Nephron (organoid): ENCODE data around the gene CRISP3.

Experiments
- H3K27ac Mint-ChIP-seq, 3 experiments: 2 replicates each; pipeline ENCODE4 v1.8.0; 2020; ENCODE audit warnings: mixed read lengths in 3 of 3, mild to moderate bottlenecking in 2 of 3, moderate library complexity in 1 of 3
- H3K27me3 Mint-ChIP-seq: 2 replicates; pipeline ENCODE4 v1.8.0; 2021; ENCODE audit warnings: low read depth, mild to moderate bottlenecking, moderate library complexity, mixed read lengths
- H3K36me3 Mint-ChIP-seq: 2 replicates; pipeline ENCODE4 v1.8.0; 2020; ENCODE audit warnings: low read depth, mixed read lengths
- H3K4me1 Mint-ChIP-seq: 2 replicates; pipeline ENCODE4 v1.8.0; 2020; ENCODE audit warnings: mixed read lengths
- H3K4me3 Mint-ChIP-seq, 3 experiments: 2 replicates each; pipeline ENCODE4 v1.8.0; 2020; ENCODE audit warnings: mild to moderate bottlenecking in 3 of 3, mixed read lengths in 3 of 3, moderate library complexity in 2 of 3
- H3K9me3 Mint-ChIP-seq: 2 replicates; pipeline ENCODE4 v1.8.0; 2020; ENCODE audit warnings: mixed read lengths
- CTCF ChIP-seq, 3 experiments: fragments of 200-600 bp; sonication (generic); IDR thresholded peaks; one replicate each; pipeline ENCODE4 v1.5.0; 2021; ENCODE audit warnings: antibody characterized with exemption in 3 of 3; ENCODE audit not compliant: unreplicated experiment in 3 of 3

CRISP3 gene

GRCh38 chr6:49721297-49721696, 22.9 kb downstream of the CRISP3 start:
- Mint-ChIP-seq H3K4me3 (no peak overlapping the region), H3K9me3 (peaks cover 17% of the 10 kb centered on the region), H3K27me3 (no peaks in the 10 kb centered on the region), H3K27ac (no peak overlapping the region), H3K4me1 (no peaks in the 10 kb centered on the region), H3K36me3 (no peaks in the 10 kb centered on the region)
- TF ChIP-seq CTCF (IDR thresholded peaks at IDR 0.05; ENCODE audit: unreplicated experiment in 3 of 3): no peak

GRCh38 chr6:49720372-49720771, 23.8 kb downstream of the CRISP3 start:
- Mint-ChIP-seq H3K4me1 (no peaks in the 10 kb centered on the region), H3K27me3 (no peaks in the 10 kb centered on the region), H3K27ac (no peak overlapping the region), H3K4me3 (no peak overlapping the region), H3K36me3 (no peaks in the 10 kb centered on the region), H3K9me3 (peaks cover 13% of the 10 kb centered on the region)
- no peak for TF ChIP-seq CTCF (IDR thresholded peaks at IDR 0.05; ENCODE audit: unreplicated experiment in 3 of 3)

GRCh38 chr6:49713346-49713745, 30.8 kb downstream of the CRISP3 start, which contains the start of gene CRISP2:
Gene CRISP2 (minus strand): TSS chr6:49713543. CDS start chr6:49709196, 4,347 bp downstream.
- peaks cover 4% of the 10 kb centered on the region for H3K9me3 Mint-ChIP-seq
- no peak for TF ChIP-seq CTCF (IDR thresholded peaks at IDR 0.05; ENCODE audit: unreplicated experiment in 3 of 3)
- no peaks in the 10 kb centered on the region for H3K27me3 Mint-ChIP-seq

GRCh38 chr6:49698478-49698877, 45.7 kb downstream of the CRISP3 start:
- Mint-ChIP-seq H3K36me3 (no peaks in the 10 kb centered on the region), H3K27me3 (no peaks in the 10 kb centered on the region), H3K4me3 (no peak overlapping the region), H3K9me3 (peaks cover 6% of the 10 kb centered on the region), H3K27ac (no peak overlapping the region), H3K4me1 (no peaks in the 10 kb centered on the region)
- TF ChIP-seq CTCF (IDR thresholded peaks at IDR 0.05; ENCODE audit: unreplicated experiment in 3 of 3): no peak

More at GRCh38 chr6:49713346-49713745, 30.8 kb downstream of the CRISP3 start, which contains the start of gene CRISP2:
- Mint-ChIP-seq H3K4me1 (no peaks in the 10 kb centered on the region), H3K27ac (no peak within 1 kb of the TSS), H3K4me3 (no peak within 1 kb of the TSS), H3K36me3 (no peaks in the 10 kb centered on the region)

GRCh38 chr6:49693512-49693911, 50.7 kb downstream of the CRISP3 start:
- H3K36me3 Mint-ChIP-seq: no peaks in the 10 kb centered on the region
- H3K27me3 Mint-ChIP-seq: no peaks in the 10 kb centered on the region
- H3K4me3 Mint-ChIP-seq: no peak overlapping the region
- TF ChIP-seq CTCF (IDR thresholded peaks at IDR 0.05; ENCODE audit: unreplicated experiment in 3 of 3): no peak
- no peaks in the 10 kb centered on the region for H3K4me1 Mint-ChIP-seq
- peaks cover 5% of the 10 kb centered on the region for H3K9me3 Mint-ChIP-seq
- no peak overlapping the region for H3K27ac Mint-ChIP-seq

GRCh38 chr6:49692534-49692933, 51.7 kb downstream of the CRISP3 start:
- H3K27ac Mint-ChIP-seq: no peak overlapping the region
- H3K27me3 Mint-ChIP-seq: no peaks in the 10 kb centered on the region
- no peak overlapping the region for H3K4me3 Mint-ChIP-seq
- peaks cover 5% of the 10 kb centered on the region for H3K9me3 Mint-ChIP-seq
- TF ChIP-seq CTCF (IDR thresholded peaks at IDR 0.05; ENCODE audit: unreplicated experiment in 3 of 3): no peak
- no peaks in the 10 kb centered on the region for H3K36me3 Mint-ChIP-seq
- no peaks in the 10 kb centered on the region for H3K4me1 Mint-ChIP-seq
